G401.6 (cell line): ENCODE data around the gene ANK2.

ENCODE experiments used
- FAIRE-seq: peaks from 2 replicates; lab custom pipeline; 2012; peaks lifted over from hg19 to GRCh38; lab: Jason Lieb, UNC

Gene ANK2

DNA sequence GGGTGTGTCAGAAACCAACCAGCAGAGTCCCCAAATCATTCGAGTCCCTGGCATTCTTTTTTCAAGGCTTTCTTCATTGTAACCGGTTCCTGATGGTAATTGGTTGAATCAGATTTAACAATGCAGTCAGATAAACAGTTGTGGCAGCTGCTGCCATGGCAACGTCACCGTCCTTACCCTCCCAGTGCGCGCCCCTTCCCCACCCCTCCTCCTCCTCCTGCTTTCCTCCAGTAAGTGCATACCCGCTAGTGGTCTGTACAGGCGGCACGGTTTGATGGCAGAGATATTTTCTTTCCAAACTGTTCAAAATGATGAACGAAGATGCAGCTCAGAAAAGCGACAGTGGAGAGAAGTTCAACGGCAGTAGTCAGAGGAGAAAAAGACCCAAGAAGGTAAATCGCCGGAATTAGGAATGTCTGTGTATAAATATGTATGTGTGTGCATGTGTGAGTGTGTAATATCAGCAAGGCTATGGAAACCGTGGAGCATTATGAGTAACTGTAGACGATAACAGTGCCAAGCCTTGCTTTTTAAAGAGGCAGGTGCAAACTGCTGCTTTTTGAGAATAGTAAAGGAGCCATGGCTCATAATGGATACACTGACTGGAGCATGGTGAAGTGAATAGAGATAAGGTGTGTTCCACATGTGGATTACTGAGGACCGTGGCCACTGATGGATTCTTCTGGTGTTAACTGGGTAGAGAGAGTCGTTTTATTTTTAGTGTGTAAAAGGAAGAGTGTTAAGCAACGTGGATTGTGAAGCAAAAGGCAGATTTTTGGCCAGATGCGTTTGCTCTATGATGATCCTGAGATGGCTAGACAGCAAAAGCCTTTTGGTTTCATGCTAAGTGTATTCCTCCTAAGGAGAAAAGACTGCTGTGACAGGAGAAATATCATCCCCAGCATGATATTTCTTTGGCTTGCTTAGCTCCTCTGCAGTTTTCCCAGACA lies at the start of gene ANK2:
Gene ANK2, plus strand, starts transcription at position 233 of the 950 bp plus-strand sequence. Its CDS starts 76 bp downstream, at position 309.
- no peak for FAIRE-seq

DNA sequence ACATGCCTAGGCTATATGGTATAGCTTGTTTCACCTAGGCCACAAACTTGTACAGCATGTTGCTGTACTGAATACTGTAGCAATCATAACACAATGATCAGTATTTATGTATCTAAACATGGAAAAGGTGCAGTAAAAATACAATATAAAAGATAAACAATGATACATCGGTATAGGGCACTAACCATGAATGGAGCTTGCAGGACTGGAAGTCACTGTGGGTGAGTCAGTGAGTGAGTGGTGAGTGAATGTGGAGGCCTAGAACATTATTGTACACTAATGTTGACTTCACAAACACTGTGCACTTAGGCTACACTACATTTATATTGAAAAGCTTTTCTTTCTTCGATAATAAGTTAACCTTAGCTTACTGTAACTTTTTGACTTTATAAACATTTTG lies 45.6 kb upstream of the ANK2 start:
- no peak for FAIRE-seq

DNA sequence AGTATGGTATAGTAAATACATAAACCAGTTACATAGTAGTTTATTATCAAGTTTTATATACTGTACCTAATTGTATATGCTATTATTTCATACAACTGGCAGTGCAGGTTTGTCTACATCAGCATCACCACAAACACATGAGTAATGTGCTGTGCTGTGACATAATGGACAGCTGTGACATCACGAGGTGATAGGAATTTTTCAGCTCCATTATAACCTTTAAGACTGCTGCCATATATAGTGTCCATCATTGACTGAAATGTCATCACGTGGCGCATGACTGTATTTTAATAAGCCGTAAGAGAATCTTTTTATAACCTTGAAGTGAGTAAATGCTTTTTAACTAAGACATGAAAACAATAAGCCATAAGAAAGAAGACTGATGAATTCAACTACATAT lies 44.8 kb upstream of the ANK2 start:
- no peak for FAIRE-seq

DNA sequence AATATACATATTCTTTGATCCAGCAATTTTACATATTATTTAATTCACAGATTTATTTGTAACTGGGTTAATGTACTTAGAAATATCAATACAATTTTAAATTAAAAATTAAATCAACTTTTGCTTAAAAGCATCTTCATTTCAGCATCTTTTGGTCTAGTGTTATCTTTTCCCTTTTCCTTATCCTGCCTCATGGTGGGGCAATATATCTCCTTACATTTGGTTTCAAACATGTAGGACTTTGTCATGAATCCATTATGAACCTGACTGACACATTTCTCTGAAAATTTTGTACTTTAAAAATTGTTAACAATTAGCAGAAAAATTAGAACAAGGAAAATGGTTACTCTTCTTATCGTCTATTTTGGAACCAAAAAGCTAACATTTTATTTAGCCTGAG lies 42.8 kb upstream of the ANK2 start:
- no peak for FAIRE-seq

DNA sequence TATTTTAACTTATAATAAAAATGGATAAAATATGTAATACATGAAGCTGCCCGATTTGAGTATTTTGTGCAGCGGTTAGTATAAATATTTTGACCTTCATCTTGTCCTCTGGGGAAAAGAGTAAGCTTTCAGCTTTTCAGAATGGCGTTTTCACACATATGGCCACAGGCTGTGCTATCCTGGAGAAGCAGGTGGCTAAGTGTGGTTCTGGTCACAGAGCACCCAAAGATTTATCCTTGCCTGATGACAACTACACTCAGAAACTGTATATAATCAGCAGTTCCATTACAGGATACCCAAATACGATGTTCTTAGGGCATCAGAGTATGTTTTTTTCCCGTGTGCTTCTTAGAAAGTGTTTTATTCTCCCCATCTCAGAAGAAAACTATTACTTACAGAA lies 42.3 kb upstream of the ANK2 start:
- no peak for FAIRE-seq

DNA sequence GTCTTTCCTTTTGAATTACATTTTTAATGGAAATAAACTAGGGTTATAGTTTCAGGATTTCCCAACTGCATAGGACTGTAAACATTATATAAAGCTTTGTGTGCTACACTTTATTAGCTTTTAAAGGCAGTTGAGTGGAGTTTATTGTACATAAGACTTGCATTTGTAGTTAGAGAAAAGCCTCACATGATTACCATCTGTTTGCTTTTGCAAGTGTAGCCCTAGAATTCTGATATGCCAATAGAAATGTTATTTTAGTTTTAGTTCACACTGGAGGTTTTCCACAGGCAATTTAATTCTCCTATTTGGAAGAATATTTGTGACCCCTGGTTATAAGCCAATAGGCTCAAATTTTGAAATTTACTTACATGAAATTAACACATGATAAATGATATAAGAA lies 41.3 kb upstream of the ANK2 start:
- FAIRE-seq, result no peak

DNA sequence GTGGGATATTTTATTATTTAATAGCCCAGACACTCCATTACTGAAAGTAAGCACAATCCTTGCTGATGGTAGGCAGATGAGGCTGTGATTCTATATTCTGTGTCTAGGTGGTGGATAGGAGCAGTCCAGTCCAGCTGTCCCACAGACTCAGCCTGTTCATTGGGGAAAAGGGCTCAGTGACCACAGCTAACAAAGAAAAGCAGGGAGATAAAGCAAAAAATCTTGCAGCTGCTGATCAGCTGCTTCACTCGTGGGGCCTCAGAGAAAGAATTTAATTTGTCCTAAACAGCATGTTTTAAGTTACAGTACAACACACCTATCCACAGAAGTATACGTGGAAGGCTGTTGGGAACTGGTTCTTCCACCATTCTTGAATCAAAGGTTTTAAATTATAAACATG lies 40.7 kb upstream of the ANK2 start:
- FAIRE-seq, result no peak

DNA sequence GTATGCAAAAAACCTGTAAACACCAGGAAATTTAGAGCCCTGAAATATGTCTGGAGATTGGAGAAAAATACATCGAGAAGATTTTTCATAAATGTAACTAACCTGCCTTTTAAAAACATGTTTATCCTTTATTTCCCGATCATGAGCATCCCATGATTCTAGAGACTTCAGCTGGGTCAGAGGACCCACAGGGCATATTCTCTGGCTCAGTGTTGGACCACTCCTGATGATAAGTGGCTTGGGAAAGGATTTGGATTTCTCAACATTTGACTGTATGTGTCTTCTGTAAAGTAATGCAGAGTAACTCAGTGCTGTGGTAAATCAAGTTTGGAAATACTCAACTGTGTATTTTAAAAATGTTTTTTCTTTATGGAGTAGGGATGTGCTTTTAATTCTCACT lies 40.0 kb upstream of the ANK2 start:
- FAIRE-seq, result no peak

DNA sequence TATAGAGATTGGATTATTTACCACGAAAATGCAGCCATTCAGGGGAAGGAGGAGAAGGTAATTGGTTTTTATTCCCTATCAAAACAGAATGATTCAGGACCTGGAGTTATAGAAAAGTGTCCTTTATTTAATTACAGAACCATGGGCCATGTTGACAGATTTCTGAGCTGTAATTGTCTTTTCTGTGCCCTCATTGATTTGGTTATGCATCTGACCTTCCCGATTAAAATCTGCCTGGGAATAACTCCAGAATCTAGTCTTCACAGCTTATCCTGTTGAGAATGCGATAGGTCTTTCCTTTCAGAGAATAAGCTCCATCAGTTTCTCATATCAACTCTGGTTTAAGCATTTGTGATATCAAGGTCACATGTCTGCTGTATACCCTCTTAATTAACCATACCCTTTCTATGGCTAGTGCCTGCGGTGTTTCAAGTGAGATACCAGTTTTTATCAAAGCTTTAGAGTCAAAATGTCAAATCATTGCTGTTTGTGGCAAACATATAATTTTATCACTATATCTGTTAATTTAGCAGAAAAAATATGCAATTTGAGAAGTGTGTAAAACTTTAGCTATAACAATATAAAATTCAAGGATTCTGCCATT lies 37.2 kb upstream of the ANK2 start:
- no peak for FAIRE-seq

DNA sequence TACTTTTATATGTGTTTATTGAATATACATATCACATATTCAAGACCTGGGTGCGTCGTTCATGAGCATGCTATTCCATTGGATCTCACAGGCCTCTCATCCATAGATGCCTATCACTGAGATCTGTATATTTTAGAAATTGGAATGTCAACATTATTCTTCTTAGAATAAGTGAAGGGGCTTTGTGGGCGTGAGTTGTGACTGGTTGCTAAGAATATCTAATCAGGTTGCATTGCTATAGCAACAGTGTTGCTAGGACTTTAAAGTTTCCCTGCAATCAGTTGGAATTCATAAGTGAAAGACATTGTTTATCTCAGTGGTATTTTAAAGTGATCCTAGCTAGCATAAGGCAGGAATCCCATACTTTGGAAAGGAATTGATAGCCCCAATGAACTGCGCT lies 36.7 kb upstream of the ANK2 start:
- FAIRE-seq, result no peak

DNA sequence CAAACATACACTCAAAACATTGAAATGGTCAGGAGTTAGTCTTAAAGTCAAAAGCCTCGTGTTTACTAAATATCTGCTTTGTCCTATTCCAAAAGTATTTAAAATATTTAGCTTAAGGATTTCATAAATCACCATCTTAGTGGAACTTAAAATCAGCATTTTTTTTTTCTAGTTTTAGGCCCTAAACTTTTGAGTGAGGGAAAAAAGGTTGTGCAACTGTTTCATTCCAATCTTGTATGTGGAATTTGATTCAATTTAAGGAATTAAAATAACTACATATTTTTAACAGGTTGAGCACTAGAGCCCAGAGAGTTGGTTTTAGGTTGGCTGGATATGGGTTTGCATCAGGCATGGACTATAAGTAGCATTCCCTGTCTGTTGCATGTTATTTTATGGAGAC lies 35.7 kb upstream of the ANK2 start:
- no peak for FAIRE-seq

DNA sequence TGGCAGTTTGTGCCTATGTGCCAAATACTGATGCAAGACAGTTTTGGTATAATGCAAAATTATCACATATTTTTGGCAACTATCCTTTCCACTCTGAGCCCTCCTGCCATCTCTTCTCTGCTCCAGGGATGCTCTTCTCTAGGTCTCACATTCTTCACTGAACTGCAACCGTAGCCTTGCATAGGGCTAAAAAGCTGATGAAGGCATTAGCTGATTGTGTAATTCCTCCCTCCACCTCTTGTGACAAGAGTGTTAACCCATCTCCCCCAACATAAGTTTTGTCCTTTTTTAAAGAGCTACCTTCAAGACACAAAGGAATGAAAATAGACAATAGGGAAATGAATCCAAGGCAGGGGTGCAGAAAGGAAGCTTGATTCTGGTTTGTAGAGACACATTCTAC lies 33.1 kb upstream of the ANK2 start:
- no peak for FAIRE-seq

DNA sequence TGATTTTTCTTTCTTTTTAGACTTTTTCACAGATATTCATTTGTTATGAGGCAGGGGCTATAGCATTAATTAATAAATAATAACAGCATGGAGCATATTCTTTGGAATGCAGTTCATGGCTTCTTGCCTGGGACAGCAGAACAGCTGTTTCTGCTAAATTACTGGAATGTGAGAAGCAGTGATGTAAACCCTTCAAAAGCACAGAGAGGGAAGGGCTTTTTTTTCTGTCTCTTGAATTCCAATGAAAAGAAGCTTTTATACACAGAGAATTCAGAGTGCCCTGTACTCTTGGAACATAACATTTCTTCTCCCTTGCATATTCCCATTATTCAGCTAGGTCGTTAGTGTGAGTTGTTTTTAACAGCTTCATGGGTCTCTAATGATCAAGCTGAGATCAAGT lies 28.5 kb upstream of the ANK2 start:
- FAIRE-seq, result no peak

DNA sequence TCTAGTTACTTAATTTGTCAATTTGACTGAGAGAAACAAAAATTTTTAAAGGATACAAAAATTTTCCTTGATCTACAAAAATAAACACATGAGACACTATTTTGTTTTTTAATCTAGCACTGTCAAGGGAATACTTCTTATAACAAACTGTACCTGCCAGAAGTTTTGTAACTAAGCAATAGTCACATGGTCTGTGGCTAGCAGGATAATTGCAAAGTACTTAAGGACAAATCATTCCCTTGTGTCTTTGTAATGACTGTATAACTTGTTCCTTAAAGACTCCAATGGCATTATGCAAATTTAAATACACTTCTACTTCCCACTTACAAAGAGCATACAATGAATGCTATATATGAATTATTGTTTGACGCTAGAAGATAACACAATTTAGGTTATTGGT lies 25.1 kb upstream of the ANK2 start:
- FAIRE-seq, result no peak

DNA sequence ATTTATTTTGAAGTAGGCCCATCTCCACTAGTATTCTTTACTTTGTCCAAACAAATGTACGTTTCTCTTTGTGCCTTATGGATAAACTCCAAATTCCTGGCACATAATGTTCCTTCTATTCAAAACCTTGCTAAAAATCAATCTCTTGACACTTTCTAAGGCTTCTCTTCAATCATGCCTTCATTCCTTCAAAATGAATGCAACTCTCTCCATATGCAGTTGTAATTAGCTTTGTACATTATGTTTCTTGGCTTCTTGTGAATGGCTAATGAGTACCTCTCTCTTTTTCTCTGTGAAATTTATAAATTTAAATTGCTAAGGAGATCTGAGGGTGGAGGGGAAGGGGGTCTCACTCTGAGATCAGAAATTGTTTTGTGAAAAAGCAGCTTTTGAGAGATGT lies 24.0 kb upstream of the ANK2 start:
- no peak for FAIRE-seq

DNA sequence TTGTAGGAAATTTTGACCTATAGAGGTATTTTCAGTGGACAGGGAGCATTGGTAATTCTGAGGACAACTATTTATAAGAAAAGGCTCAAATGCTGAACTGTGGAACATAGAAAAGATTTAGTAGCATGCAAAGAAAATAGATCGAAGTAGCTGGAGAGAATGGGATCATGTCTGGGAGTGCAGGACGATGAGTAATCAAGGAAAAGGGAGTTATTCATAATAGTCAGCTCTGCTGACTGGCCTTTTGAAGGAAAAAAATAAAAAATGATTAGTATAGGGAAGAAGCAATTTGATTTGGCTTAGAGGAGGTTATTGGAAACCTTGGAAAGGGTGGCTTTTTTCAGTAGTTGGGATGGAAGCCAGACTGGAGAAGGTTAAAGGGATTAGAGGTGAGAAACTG lies 22.9 kb upstream of the ANK2 start:
- FAIRE-seq, result no peak

DNA sequence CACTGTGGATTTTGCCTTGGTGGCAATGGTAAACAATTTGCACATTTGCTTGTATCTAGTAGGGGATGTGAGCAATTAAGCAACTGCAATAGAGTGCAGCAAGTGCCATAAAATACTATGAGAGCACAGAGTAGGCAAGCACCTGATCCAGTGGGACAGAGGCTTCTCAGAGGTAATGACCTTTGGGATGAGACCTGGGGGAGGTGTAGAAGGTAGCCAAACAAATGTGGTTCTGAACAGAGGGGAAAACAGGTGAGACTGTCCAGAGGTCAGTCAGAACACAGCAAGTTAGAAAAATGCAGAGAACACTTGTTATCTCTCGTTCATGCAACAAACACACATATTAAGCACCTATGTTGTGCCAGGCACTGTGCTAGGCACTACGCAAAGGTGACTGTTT lies 21.4 kb upstream of the ANK2 start:
- no peak for FAIRE-seq

DNA sequence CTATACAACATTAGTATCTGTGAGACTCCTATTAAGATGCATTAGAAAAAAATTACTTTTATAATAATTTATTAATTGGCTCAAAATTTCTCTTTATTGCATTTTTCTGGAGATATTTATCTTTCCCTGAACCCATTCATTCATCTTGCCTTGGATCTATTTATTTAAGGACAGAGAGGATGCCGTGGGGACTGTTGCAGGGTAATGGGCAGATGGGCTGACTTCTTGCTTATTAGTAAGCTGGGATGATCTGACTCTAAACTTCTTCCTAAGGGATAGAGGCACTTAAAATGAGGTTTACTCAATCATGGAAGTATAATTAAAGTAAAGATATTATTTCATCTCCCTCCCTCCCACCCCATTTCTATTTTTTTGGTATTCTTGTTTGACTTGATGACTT lies 18.2 kb upstream of the ANK2 start:
- no peak for FAIRE-seq

DNA sequence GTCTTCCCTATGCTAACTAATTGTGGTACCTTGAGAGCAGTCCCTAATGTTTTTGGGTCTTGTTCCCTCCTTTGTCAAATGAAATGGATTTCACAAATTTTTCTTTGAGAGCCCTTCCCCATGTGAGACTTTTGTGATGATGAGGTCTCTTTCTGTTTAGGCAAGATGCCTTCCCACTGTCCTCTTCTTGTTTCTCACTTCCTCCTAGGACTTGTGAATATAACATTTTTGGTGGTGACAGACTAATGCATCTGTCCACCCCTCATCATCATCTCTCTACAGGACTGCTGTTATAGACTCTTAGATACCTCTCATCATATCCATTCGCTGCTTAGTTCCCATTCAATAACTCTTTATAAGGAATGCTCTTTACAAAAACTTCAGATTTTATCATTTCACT lies 8.7 kb upstream of the ANK2 start:
- FAIRE-seq, result no peak

DNA sequence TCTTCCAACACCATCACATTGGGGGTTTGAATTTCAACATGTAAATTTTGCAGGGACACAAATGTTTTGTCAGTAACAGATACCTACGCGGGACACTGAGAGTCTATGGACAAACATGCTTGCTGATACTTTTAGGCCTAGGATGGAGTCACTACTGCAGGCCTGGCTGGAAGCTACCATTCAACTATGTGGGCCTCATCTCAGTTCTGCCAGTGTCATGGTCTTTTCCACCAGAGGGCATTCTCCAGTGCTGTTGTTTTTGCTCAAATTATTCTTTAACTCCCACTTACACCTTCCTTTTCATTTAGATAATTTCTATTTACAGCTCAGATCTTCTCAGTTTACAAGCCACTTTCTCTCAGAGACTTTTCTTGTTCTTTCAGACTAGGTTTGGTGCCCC lies 7.0 kb upstream of the ANK2 start:
- no peak for FAIRE-seq

DNA sequence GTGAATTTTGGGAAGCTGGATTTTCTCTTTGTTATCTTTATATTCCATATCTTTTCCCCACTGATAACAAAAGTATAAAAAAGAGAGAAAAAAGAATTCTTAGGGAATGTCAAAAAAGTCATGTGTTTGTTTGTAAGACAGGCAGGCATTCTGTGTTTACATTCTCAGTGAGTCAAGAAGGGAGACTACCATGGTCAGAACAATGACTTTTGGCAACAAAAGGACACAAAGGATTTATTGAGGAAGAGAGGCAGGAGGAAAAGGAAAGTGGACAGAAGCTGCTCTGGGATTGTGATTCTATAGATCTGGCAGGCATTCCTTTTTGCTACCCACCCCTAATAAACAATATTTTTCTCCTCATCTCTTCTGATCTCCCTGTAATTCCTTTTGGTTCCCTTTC lies 5.9 kb upstream of the ANK2 start:
- no peak for FAIRE-seq

DNA sequence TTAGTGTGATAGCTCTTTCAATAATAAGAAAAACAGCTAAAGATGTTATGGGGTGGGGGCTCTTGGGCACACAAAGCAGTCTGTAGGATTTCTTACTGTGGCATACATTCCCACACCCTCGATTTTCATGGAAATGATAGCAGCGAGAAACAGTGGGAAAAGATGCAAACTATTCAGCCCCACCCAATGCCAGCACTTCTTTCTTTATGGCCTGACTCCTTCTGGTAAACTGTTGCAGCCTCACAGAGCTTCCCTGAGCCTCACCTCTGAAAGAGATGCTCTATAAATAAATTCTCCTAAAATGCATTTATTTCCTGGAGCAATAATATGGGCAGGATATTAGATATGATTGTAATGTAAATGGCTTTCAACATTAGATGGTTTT lies 910 bp downstream of the ANK2 start:
- FAIRE-seq, result no peak

DNA sequence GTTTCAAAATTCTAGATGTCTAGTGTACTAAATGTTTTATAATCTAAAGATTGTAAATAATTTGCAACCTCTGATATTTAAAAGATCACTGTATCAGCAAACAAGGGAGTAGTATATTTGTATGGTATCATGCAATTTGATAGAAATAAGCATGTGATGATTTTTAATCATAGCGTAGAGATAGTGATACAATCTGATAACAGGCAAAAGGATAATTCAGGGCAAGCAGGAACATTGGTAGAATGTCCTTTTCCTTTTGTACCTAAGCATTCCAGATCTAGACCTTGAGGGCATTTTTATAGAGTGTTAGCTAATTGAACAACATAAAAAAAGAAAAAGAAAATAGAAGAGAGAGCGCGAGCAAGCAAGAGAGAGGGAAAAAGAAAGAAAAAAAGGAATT lies 1.4 kb downstream of the ANK2 start:
- no peak for FAIRE-seq

DNA sequence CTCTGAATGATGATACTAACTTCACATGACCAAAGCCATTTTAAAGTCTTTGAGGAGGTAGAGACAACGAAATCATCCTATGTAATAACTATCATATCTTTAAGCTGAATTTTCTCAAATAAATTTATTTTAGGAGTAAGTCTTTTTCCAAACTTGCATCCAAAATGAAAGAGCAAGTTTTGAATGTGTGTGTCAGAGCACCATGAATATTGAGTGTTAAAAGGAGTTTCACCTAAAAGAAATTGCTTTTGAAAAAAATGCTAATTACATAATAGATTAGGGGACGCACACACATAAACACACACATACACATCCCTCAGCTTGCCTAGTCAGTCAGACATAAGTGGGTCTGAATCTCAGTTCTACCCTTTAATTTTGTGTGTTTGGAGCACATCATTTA lies 1.9 kb downstream of the ANK2 start:
- FAIRE-seq, result no peak
